Mesothelial cell of epicardium (in vitro differentiated cells): ENCODE measurements around the gene CALN1. TPM values are rescaled to one million over a fixed set of nuclear protein-coding genes. Genes with fewer than 3 reads are reported as not detected.

ENCODE experiments used
- DNase-seq, 2 experiments: peaks; one replicate each; pipeline ENCODE4 v3.0.0; 2021; ENCODE audit warnings: low spot score in 2 of 2; ENCODE audit not compliant: unreplicated experiment in 2 of 2
- H3K27ac Mint-ChIP-seq: 2 replicates; pipeline ENCODE4 v1.8.0; 2021; ENCODE audit warnings: mixed read lengths
- H3K27me3 Mint-ChIP-seq: 2 replicates; pipeline ENCODE4 v1.8.0; 2021; ENCODE audit warnings: low read depth, mixed read lengths
- H3K36me3 Mint-ChIP-seq: 2 replicates; pipeline ENCODE4 v1.8.0; 2021; ENCODE audit warnings: mixed read lengths
- H3K4me1 Mint-ChIP-seq: 2 replicates; pipeline ENCODE4 v1.8.0; 2021; ENCODE audit warnings: mixed read lengths
- H3K4me3 Mint-ChIP-seq: 2 replicates; pipeline ENCODE4 v1.8.0; 2021; ENCODE audit warnings: mild to moderate bottlenecking, moderate library complexity, mixed read lengths
- H3K9me3 Mint-ChIP-seq: 2 replicates; pipeline ENCODE4 v1.8.0; 2021; ENCODE audit warnings: mixed read lengths
- CTCF ChIP-seq: fragments of 200-600 bp; sonication (generic); IDR thresholded peaks from one replicate; pipeline ENCODE4 v1.5.0; 2021; ENCODE audit warnings: antibody characterized with exemption; ENCODE audit not compliant: unreplicated experiment
- total RNA-seq: library from RNA; stranded (reverse); gene quantifications from 3 replicates; pipeline ENCODE4 v1.2.1, GENCODE V29; 2021

CALN1 gene
- total RNA-seq, 1 donor from 2014 or later = 1.1 TPM

GRCh38 chr7:72017756-72018155, 394.4 kb downstream of the CALN1 start:
- no peak for DNase-seq
- Mint-ChIP-seq H3K4me3 (no peak overlapping the region), H3K36me3 (no peaks in the 10 kb centered on the region), H3K27ac (no peak overlapping the region), H3K4me1 (peaks cover 5% of the 10 kb centered on the region), H3K27me3 (peaks cover 14% of the 10 kb centered on the region), H3K9me3 (no peaks in the 10 kb centered on the region)
- no peak for TF ChIP-seq CTCF

GRCh38 chr7:72016574-72016973, 395.6 kb downstream of the CALN1 start:
- Mint-ChIP-seq H3K27ac (no peak overlapping the region), H3K36me3 (no peaks in the 10 kb centered on the region), H3K27me3 (peaks cover 8% of the 10 kb centered on the region), H3K4me1 (peaks cover 5% of the 10 kb centered on the region), H3K9me3 (no peaks in the 10 kb centered on the region), H3K4me3 (no peak overlapping the region)
- TF ChIP-seq CTCF = no peak
- no peak for DNase-seq

- TF ChIP-seq CTCF = no peak
- DNase-seq = no peak
- Mint-ChIP-seq H3K9me3 (no peaks in the 10 kb centered on the region), H3K36me3 (no peaks in the 10 kb centered on the region), H3K27ac (no peak overlapping the region), H3K4me1 (peaks cover under 1% of the 10 kb centered on the region), H3K27me3 (peaks cover 8% of the 10 kb centered on the region), H3K4me3 (no peak overlapping the region)
Measured at GRCh38 chr7:72015136-72015535, 397.0 kb downstream of the CALN1 start.

- Mint-ChIP-seq H3K27ac (no peak overlapping the region), H3K27me3 (peaks cover 27% of the 10 kb centered on the region), H3K4me1 (no peaks in the 10 kb centered on the region), H3K36me3 (no peaks in the 10 kb centered on the region), H3K9me3 (peaks cover 9% of the 10 kb centered on the region), H3K4me3 (no peak overlapping the region)
- TF ChIP-seq CTCF = no peak
- no peak for DNase-seq
Measured at GRCh38 chr7:72007018-72007417, 405.1 kb downstream of the CALN1 start.

- Mint-ChIP-seq H3K36me3 (no peaks in the 10 kb centered on the region), H3K4me3 (no peak overlapping the region), H3K9me3 (peaks cover 12% of the 10 kb centered on the region), H3K4me1 (no peaks in the 10 kb centered on the region), H3K27me3 (peaks cover 47% of the 10 kb centered on the region), H3K27ac (no peak overlapping the region)
- TF ChIP-seq CTCF = no peak
- no peak for DNase-seq
Measured at GRCh38 chr7:72003236-72003635, 408.9 kb downstream of the CALN1 start.

GRCh38 chr7:71996141-71996540, 416.0 kb downstream of the CALN1 start:
- Mint-ChIP-seq H3K27ac (no peak overlapping the region), H3K9me3 (no peaks in the 10 kb centered on the region), H3K4me3 (no peak overlapping the region), H3K27me3 (peaks cover 32% of the 10 kb centered on the region), H3K4me1 (no peaks in the 10 kb centered on the region), H3K36me3 (no peaks in the 10 kb centered on the region)
- TF ChIP-seq CTCF = no peak
- no peak for DNase-seq
